Loucy (cell line): ENCODE measurements around the gene ZNF407.
A peak's percentile ranks its signal among the peaks of the same experiment; 100 is the strongest.

Source experiments
- H2AFZ ChIP-seq: fragments of 200-600 bp; sonication (generic); 2 replicates; pipeline ENCODE4 v1.6.0; 2016; ENCODE audit warnings: antibody characterized with exemption, mild to moderate bottlenecking, low read length, moderate library complexity
- H3F3A ChIP-seq: fragments of 200-600 bp; 2 replicates; pipeline ENCODE4 v1.6.0; 2016; ENCODE audit warnings: antibody characterized with exemption, low read depth, mild to moderate bottlenecking
- H3K27me3 ChIP-seq: fragments of 200-600 bp; sonication (generic); 2 replicates; pipeline ENCODE4 v1.6.1; 2014; ENCODE audit warnings: low read length, mild to moderate bottlenecking; ENCODE audit not compliant: insufficient read depth, poor library complexity, severe bottlenecking
- H3K36me3 ChIP-seq: fragments of 200-600 bp; sonication (generic); 2 replicates; pipeline ENCODE4 v1.6.1; 2016; ENCODE audit warnings: low read length; ENCODE audit not compliant: insufficient read depth
- H3K4me1 ChIP-seq: fragments of 200-600 bp; sonication (generic); 2 replicates; pipeline ENCODE4 v1.5.1; 2014; ENCODE audit warnings: low read length, mild to moderate bottlenecking; ENCODE audit not compliant: insufficient read depth, poor library complexity, severe bottlenecking
- H3K4me2 ChIP-seq: fragments of 200-600 bp; sonication (generic); 2 replicates; pipeline ENCODE4 v1.6.0; 2014; ENCODE audit warnings: antibody characterized with exemption, low read length, low read depth, mild to moderate bottlenecking; ENCODE audit not compliant: poor library complexity, severe bottlenecking
- H3K4me3 ChIP-seq: fragments of 200-600 bp; sonication (generic); 2 replicates; pipeline ENCODE4 v1.5.1; 2014; ENCODE audit warnings: low read length, mild to moderate bottlenecking, mixed read lengths; ENCODE audit not compliant: poor library complexity, severe bottlenecking
- H3K79me2 ChIP-seq: fragments of 200-600 bp; sonication (generic); 2 replicates; pipeline ENCODE4 v1.6.1; 2014; ENCODE audit warnings: low read length; ENCODE audit not compliant: insufficient read depth
- H3K9ac ChIP-seq: fragments of 200-600 bp; sonication (generic); 2 replicates; pipeline ENCODE4 v1.6.0; 2014; ENCODE audit warnings: mild to moderate bottlenecking, low read depth, low read length, moderate library complexity; ENCODE audit not compliant: poor library complexity, severe bottlenecking
- H3K9me2 ChIP-seq: fragments of 200-600 bp; sonication (generic); replicated peaks from 2 replicates; pipeline ENCODE4 v1.6.1; 2016; ENCODE audit warnings: low read depth, low read length, mixed read lengths
- H3K9me3 ChIP-seq: fragments of 200-600 bp; sonication (generic); 2 replicates; pipeline ENCODE4 v1.6.1; 2014; ENCODE audit warnings: mild to moderate bottlenecking, antibody characterized with exemption, low read length, low read depth; ENCODE audit not compliant: insufficient read depth
- H4K20me1 ChIP-seq: fragments of 200-600 bp; sonication (generic); 2 replicates; pipeline ENCODE4 v1.6.0; 2014; ENCODE audit warnings: antibody characterized with exemption, low read length, mild to moderate bottlenecking; ENCODE audit not compliant: insufficient read depth, poor library complexity, severe bottlenecking
- CTCF ChIP-seq: fragments of 200-600 bp; sonication (generic); conservative IDR thresholded peaks from 2 replicates; pipeline ENCODE4 v1.5.1; 2014; ENCODE audit warnings: mild to moderate bottlenecking, antibody characterized with exemption, low read length
- EZH2phosphoT487 ChIP-seq: fragments of 200-600 bp; IDR thresholded peaks from 2 replicates; pipeline ENCODE4 v1.6.1; 2018; ENCODE audit warnings: antibody characterized with exemption, mild to moderate bottlenecking, moderate library complexity, borderline replicate concordance

Gene ZNF407

GRCh38 chr18:75041586-75041985, 443.9 kb downstream of the ZNF407 start:
- no peaks in the 10 kb centered on the region for H3K36me3 ChIP-seq
- no peaks in the 10 kb centered on the region for H3K79me2 ChIP-seq
- H3K4me3 ChIP-seq = no peak overlapping the region
- H3K9me2 ChIP-seq = no peaks in the 10 kb centered on the region
- H3K4me2 ChIP-seq = no peak overlapping the region
- no peaks in the 10 kb centered on the region for H3K4me1 ChIP-seq
- no peak overlapping the region for H2AFZ ChIP-seq
- H3K27me3 ChIP-seq = no peaks in the 10 kb centered on the region
- H3K9ac ChIP-seq = no peak overlapping the region
- H3K9me3 ChIP-seq = no peaks in the 10 kb centered on the region
- H4K20me1 ChIP-seq = no peaks in the 10 kb centered on the region
- no peaks in the 10 kb centered on the region for H3F3A ChIP-seq
- no peak for TF ChIP-seq EZH2phosphoT487
- TF ChIP-seq CTCF = peak; percentile 62

GRCh38 chr18:75043478-75043877, 445.8 kb downstream of the ZNF407 start:
- no peaks in the 10 kb centered on the region for H4K20me1 ChIP-seq
- H2AFZ ChIP-seq = no peak overlapping the region
- no peaks in the 10 kb centered on the region for H3K79me2 ChIP-seq
- no peak overlapping the region for H3K4me3 ChIP-seq
- no peaks in the 10 kb centered on the region for H3K9me3 ChIP-seq
- TF ChIP-seq CTCF (no peak), EZH2phosphoT487 (no peak)
- H3K9me2 ChIP-seq = no peaks in the 10 kb centered on the region
- H3K27me3 ChIP-seq = no peaks in the 10 kb centered on the region
- no peak overlapping the region for H3K9ac ChIP-seq
- H3F3A ChIP-seq = no peaks in the 10 kb centered on the region
- H3K36me3 ChIP-seq = no peaks in the 10 kb centered on the region
- no peak overlapping the region for H3K4me2 ChIP-seq
- no peaks in the 10 kb centered on the region for H3K4me1 ChIP-seq

- Histone ChIP-seq H3F3A (no peaks in the 10 kb centered on the region), H3K36me3 (no peaks in the 10 kb centered on the region), H4K20me1 (no peaks in the 10 kb centered on the region), H3K4me1 (no peaks in the 10 kb centered on the region), H3K9ac (no peak overlapping the region), H2AFZ (no peak overlapping the region), H3K4me2 (no peak overlapping the region), H3K9me2 (no peaks in the 10 kb centered on the region), H3K4me3 (no peak overlapping the region), H3K27me3 (no peaks in the 10 kb centered on the region), H3K9me3 (no peaks in the 10 kb centered on the region), H3K79me2 (no peaks in the 10 kb centered on the region)
- TF ChIP-seq CTCF = no peak
- no peak for TF ChIP-seq EZH2phosphoT487
These were observed 446.6 kb downstream of the ZNF407 start for GRCh38 chr18:75044296-75044695.
